ENCODE measurements around the gene NECTIN2. TPM values are rescaled to one million over a fixed set of nuclear protein-coding genes. Genes with fewer than 3 reads are reported as not detected.

NECTIN2 gene
- total RNA-seq, 2 donors from 2014 or later = 223 to 279 TPM

DNA sequence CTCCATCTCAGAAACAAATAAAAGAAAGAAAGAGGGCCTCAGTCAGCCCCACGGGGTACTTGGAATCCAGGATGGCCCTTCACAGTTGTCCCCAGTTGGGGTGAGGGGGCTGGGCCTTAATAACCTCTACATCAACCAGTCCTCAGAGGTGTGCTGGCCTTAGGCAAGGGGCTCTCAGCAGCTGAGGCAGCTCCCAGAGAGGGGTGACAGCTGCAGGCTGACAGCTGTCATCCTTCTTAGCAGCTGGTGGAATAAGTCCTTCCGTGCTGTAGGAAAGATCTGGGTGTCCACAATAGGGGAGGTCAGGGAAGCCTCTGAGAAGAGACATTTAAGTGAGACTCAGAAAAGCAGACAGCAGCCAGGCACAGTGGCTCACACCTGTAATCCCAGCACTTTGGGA, 29.8 kb upstream of the NECTIN2 start:
- Histone ChIP-seq H3K9me3 (no peaks in the 10 kb centered on the region), H3K27me3 (replicated peaks; ENCODE audit: insufficient read depth) (no peaks in the 10 kb centered on the region), H3K27ac (no peak overlapping the region), H3K4me3 (no peak overlapping the region), H3K4me1 (replicated peaks) (no peaks in the 10 kb centered on the region), H3K36me3 (peaks cover 0 to 21% of the 10 kb centered on the region in 2 donors)
- no peak for DNase-seq (ENCODE audit: low spot score)
- 67% methylated on average over 2 of the region's 2 CpGs for WGBS
- TF ChIP-seq, protein P1, sequence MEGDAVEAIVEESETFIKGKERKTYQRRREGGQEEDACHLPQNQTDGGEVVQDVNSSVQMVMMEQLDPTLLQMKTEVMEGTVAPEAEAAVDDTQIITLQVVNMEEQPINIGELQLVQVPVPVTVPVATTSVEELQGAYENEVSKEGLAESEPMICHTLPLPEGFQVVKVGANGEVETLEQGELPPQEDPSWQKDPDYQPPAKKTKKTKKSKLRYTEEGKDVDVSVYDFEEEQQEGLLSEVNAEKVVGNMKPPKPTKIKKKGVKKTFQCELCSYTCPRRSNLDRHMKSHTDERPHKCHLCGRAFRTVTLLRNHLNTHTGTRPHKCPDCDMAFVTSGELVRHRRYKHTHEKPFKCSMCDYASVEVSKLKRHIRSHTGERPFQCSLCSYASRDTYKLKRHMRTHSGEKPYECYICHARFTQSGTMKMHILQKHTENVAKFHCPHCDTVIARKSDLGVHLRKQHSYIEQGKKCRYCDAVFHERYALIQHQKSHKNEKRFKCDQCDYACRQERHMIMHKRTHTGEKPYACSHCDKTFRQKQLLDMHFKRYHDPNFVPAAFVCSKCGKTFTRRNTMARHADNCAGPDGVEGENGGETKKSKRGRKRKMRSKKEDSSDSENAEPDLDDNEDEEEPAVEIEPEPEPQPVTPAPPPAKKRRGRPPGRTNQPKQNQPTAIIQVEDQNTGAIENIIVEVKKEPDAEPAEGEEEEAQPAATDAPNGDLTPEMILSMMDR (IDR thresholded peaks at IDR 0.05) = no peak
- no peak for TF ChIP-seq POLR2AphosphoS5 (IDR thresholded peaks at IDR 0.05)
- no peak for TF ChIP-seq POLR2A (IDR thresholded peaks at IDR 0.05)
- intact Hi-C loops (cut with DNase I) = no loop called here

DNA sequence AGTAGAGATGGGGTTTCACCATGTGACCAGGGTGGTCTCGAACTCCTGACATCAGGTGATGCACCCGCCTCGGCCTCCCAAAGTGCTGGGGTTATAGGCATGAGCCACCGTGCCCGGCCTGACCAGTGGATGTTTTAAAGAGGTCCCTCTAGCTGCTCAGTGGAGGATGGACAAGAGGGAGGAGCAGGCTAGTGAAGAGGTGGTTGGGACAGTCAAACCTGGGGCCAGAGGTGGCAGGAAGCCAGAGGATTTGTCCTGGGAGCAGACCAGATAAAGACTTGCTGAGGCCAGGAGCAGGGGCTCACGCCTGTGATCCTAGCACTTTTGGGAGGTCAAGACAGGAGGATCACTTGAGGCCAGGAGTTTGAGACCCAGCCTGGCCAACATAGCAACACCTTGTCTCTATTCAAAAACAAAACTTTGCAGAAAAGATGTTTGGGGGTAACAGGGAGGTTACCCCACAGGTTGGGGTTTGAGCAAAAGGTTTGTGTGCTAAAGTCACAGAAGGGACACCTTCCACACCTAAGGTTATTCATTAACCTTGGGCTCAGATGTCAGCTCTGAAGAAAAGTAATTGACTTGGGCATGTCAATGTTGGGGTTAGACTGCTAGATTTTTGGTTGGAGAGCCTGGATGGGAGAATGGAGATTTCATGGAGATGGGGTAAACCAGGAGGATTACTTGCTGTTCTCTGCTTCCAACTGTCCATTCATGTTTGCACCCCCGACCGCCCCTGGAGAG, 28.2 kb upstream of the NECTIN2 start:
- H3K36me3 ChIP-seq = peaks cover 0 to 21% of the 10 kb centered on the region in 2 donors
- no peaks in the 10 kb centered on the region for H3K27me3 ChIP-seq (replicated peaks; ENCODE audit: insufficient read depth)
- WGBS = 84% methylated on average over 8 of the region's 8 CpGs
- H3K27ac ChIP-seq = no peak overlapping the region
- DNase-seq (ENCODE audit: low spot score) = no peak
- TF ChIP-seq POLR2AphosphoS5 (IDR thresholded peaks at IDR 0.05) = no peak
- no peak for TF ChIP-seq POLR2A (IDR thresholded peaks at IDR 0.05)
- TF ChIP-seq, protein P1 (IDR thresholded peaks at IDR 0.05) = no peak
- H3K9me3 ChIP-seq = no peaks in the 10 kb centered on the region
- no peaks in the 10 kb centered on the region for H3K4me1 ChIP-seq (replicated peaks)
- intact Hi-C loops (cut with DNase I) = no loop called here
- H3K4me3 ChIP-seq = no peak overlapping the region

DNA sequence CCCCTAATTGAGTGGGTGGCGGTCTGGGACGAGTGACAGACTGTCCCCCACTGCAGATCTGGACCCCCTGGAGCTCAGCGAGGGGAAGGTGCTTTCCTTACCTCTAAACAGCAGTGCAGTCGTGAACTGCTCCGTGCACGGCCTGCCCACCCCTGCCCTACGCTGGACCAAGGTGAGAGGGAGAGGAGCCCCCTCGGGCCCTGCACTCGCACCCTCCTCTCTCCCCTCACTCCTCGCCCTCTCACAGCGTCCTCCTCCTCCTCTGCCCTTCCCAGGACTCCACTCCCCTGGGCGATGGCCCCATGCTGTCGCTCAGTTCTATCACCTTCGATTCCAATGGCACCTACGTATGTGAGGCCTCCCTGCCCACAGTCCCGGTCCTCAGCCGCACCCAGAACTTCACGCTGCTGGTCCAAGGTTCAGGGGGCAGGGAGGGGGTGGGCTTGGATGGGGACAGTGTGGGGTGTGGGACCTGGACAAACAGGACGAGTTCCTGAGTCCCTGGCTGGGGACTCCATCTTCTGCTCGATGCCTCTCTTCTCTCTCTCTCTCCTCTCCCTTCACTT, 27.5 kb upstream of the NECTIN2 start:
- no peaks in the 10 kb centered on the region for H3K4me1 ChIP-seq (replicated peaks)
- H3K27me3 ChIP-seq (replicated peaks; ENCODE audit: insufficient read depth) = no peaks in the 10 kb centered on the region
- WGBS = 85% methylated on average over 20 of the region's 20 CpGs
- intact Hi-C loops (cut with DNase I) = no loop called here
- H3K36me3 ChIP-seq = peaks cover 0 to 15% of the 10 kb centered on the region in 2 donors
- H3K9me3 ChIP-seq = no peaks in the 10 kb centered on the region
- no peak overlapping the region for H3K27ac ChIP-seq
- DNase-seq (ENCODE audit: low spot score) = no peak
- no peak overlapping the region for H3K4me3 ChIP-seq
- no peak for TF ChIP-seq POLR2A (IDR thresholded peaks at IDR 0.05)
- TF ChIP-seq, protein P1 (IDR thresholded peaks at IDR 0.05) = no peak

DNA sequence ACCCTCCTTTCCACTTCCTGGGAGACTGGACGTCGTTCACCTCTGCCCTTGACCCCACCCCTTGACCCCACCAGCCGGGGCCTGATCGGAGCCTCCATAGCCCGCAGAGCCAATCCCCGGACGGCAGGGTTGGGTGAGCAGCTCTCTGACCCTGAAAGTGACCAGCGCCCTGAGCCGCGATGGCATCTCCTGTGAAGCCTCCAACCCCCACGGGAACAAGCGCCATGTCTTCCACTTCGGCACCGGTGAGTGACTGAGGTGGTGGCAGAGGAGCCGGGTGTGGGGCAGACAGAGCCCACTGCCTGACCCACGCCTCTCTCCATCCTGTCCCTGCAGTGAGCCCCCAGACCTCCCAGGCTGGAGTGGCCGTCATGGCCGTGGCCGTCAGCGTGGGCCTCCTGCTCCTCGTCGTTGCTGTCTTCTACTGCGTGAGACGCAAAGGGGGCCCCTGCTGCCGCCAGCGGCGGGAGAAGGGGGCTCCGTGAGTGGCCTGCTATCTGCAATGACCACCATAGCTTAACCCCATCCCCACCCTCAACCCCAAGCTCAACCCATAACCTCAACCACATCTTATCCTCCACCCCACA, 26.8 kb upstream of the NECTIN2 start:
- H3K27me3 ChIP-seq (replicated peaks; ENCODE audit: insufficient read depth) = no peaks in the 10 kb centered on the region
- H3K27ac ChIP-seq = no peak overlapping the region
- H3K4me1 ChIP-seq (replicated peaks) = no peaks in the 10 kb centered on the region
- no peak overlapping the region for H3K4me3 ChIP-seq
- TF ChIP-seq POLR2AphosphoS5 (IDR thresholded peaks at IDR 0.05) (no peak), POLR2A (IDR thresholded peaks at IDR 0.05) (no peak)
- TF ChIP-seq, protein P1 (IDR thresholded peaks at IDR 0.05) = no peak
- 90% methylated on average over 28 of the region's 28 CpGs for WGBS
- H3K36me3 ChIP-seq = peaks cover 0 to 8% of the 10 kb centered on the region in 2 donors
- intact Hi-C loops (cut with DNase I) = no loop called here
- no peaks in the 10 kb centered on the region for H3K9me3 ChIP-seq
- DNase-seq (ENCODE audit: low spot score) = no peak

Data from prostate gland (tissue), 2 donors.